Left ventricle myocardium inferior (tissue), 1 donor: Measurements from ENCODE around the gene FAM20B. TPM values are rescaled to one million over a fixed set of nuclear protein-coding genes. Genes with fewer than 3 reads are reported as not detected.

ENCODE experiments used
- DNase-seq: peaks from one replicate; pipeline ENCODE4 v3.0.0-alpha.2; 2020
- H3K27ac ChIP-seq: fragments of 200-600 bp; replicated peaks from 2 replicates; pipeline ENCODE4 v1.8.0; 2021
- H3K27me3 ChIP-seq: fragments of 200-600 bp; 2 replicates; pipeline ENCODE4 v1.8.0; 2021; ENCODE audit warnings: low read depth
- H3K36me3 ChIP-seq: fragments of 200-600 bp; 2 replicates; pipeline ENCODE4 v1.8.0; 2021
- H3K4me1 ChIP-seq: fragments of 200-600 bp; 2 replicates; pipeline ENCODE4 v1.8.0; 2021
- H3K4me3 ChIP-seq: fragments of 200-600 bp; 2 replicates; pipeline ENCODE4 v1.8.0; 2021; ENCODE audit warnings: mild to moderate bottlenecking, moderate library complexity
- H3K9me3 ChIP-seq: fragments of 200-600 bp; replicated peaks from 2 replicates; pipeline ENCODE4 v1.8.0; 2021
- intact Hi-C: fragments of 100-400 bp; cut with micrococcal nuclease; formaldehyde crosslinking; loops from one replicate; pipeline ENCODE4 v1.11.0; 2022
- total RNA-seq: library from RNA; stranded (reverse); fragmentation: NEBNext Ultra II Directional; extraction: Animal tissue kit (Norgen Biotek cat#: 25700); gene quantifications from one replicate; pipeline ENCODE4 v1.2.1, GENCODE V29; 2021
- TF ChIP-seq, protein P1 (sequence below): fragments of 200-600 bp; IDR thresholded peaks from 2 replicates; pipeline ENCODE4 v1.8.0; 2021; ENCODE audit warnings: antibody characterized with exemption, mild to moderate bottlenecking, borderline replicate concordance
- donor health status: DM: no; HTN: yes; CAD: no; lungs with severe emphysema.

The FAM20B gene
- total RNA-seq, 1 donor from 2014 or later: 53.8 TPM

- no peak overlapping the region for H3K4me3 ChIP-seq
- peaks cover 8% of the 10 kb centered on the region for H3K4me1 ChIP-seq
- H3K27ac ChIP-seq: no peak overlapping the region
- H3K27me3 ChIP-seq: no peaks in the 10 kb centered on the region
- H3K9me3 ChIP-seq: no peaks in the 10 kb centered on the region
- intact Hi-C loops: no loop called here
- peaks cover 32% of the 10 kb centered on the region for H3K36me3 ChIP-seq
- no peak for DNase-seq
- TF ChIP-seq, protein P1, sequence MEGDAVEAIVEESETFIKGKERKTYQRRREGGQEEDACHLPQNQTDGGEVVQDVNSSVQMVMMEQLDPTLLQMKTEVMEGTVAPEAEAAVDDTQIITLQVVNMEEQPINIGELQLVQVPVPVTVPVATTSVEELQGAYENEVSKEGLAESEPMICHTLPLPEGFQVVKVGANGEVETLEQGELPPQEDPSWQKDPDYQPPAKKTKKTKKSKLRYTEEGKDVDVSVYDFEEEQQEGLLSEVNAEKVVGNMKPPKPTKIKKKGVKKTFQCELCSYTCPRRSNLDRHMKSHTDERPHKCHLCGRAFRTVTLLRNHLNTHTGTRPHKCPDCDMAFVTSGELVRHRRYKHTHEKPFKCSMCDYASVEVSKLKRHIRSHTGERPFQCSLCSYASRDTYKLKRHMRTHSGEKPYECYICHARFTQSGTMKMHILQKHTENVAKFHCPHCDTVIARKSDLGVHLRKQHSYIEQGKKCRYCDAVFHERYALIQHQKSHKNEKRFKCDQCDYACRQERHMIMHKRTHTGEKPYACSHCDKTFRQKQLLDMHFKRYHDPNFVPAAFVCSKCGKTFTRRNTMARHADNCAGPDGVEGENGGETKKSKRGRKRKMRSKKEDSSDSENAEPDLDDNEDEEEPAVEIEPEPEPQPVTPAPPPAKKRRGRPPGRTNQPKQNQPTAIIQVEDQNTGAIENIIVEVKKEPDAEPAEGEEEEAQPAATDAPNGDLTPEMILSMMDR: no peak
Observed at GRCh38 chr1:179058487-179059483, 33.1 kb downstream of the FAM20B start.

DNA sequence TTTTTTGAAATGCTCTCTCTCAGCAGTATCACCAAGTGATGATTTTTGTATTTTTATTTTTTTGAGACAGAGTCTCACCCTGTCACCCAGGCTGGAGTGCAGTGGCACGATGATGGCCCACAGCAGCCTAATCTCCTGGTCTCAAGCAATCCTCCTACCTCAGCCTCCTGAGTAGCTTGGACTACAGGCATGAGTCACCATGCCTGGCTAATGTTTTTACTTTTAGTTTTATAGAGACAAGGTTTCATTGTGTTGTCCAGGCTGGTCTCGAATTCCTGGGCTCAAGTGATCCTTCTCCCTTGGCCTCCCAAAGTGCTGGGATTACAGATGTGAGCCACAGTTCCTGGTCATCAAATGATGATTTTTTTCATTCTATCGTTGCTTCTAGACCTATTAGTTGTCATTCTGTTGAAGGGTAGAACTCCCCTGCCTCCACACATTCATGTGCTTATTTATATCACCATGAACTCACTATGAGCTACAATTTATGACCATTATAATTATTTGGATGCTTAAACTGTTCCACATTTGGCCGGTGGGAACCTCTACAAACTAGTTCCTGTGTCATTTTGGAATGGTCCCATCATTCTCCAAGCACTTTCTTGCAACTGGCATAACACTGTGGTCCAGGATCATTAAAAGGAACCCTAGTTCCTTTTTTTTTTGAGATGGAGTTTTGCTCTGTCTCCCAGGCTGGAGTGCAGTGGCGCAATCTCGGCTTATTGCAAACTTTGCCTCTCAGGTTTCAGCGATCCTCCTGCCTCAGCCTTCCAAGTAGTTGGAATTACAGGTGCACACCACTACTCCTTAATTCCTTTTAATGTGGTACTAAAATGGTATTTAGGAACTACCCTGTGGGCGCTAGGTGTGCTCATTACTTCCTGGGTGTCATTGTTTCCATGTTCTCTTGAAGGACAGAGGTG, 35.9 kb downstream of the FAM20B start:
- intact Hi-C loops: no loop called here
- Histone ChIP-seq H3K4me3 (no peak overlapping the region), H3K4me1 (peaks cover 8% of the 10 kb centered on the region), H3K27me3 (no peaks in the 10 kb centered on the region), H3K36me3 (peaks cover 37% of the 10 kb centered on the region), H3K27ac (no peak overlapping the region), H3K9me3 (no peaks in the 10 kb centered on the region)
- DNase-seq: no peak
- TF ChIP-seq, protein P1: no peak

DNA sequence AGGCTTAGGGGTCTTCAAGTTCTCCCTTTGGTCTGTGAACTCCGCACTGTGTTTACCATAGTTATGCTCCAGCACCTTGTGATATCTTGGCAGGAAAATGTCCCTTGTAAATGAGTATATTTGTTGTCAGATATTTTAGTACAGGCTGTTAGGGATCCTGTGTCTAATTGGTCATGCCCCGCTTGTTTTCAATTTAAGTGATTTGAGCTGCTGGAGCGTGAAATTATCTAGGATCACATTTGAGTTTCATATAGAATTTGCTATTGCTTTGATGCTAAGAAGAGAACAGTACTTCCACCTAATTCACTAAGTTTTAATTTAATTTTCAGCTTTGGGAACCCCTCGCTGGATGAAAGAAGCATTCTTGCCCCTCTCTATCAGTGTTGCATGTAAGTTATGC, 40.8 kb downstream of the FAM20B start:
- Histone ChIP-seq H3K4me1 (no peaks in the 10 kb centered on the region), H3K27me3 (no peaks in the 10 kb centered on the region), H3K9me3 (no peaks in the 10 kb centered on the region), H3K4me3 (no peak overlapping the region), H3K36me3 (peaks cover 57% of the 10 kb centered on the region), H3K27ac (no peak overlapping the region)
- no peak for DNase-seq
- TF ChIP-seq, protein P1: no peak
- intact Hi-C loops: no loop called here

GRCh38 chr1:179077396-179077795, 51.7 kb downstream of the FAM20B start:
- Histone ChIP-seq H3K36me3 (peaks cover 19% of the 10 kb centered on the region), H3K27ac (no peak overlapping the region), H3K4me3 (no peak overlapping the region), H3K9me3 (no peaks in the 10 kb centered on the region), H3K27me3 (no peaks in the 10 kb centered on the region), H3K4me1 (peaks cover 17% of the 10 kb centered on the region)
- TF ChIP-seq, protein P1: no peak
- intact Hi-C loops: no loop called here
- no peak for DNase-seq

- peaks cover under 1% of the 10 kb centered on the region for H3K36me3 ChIP-seq
- H3K27ac ChIP-seq: no peak overlapping the region
- peaks cover 27% of the 10 kb centered on the region for H3K4me1 ChIP-seq
- DNase-seq: no peak
- TF ChIP-seq, protein P1: peak; percentile 80
- H3K9me3 ChIP-seq: no peaks in the 10 kb centered on the region
- no peak overlapping the region for H3K4me3 ChIP-seq
- no peaks in the 10 kb centered on the region for H3K27me3 ChIP-seq
- intact Hi-C loops: no loop called here
Observed at GRCh38 chr1:179079113-179079761, 53.5 kb downstream of the FAM20B start.
